ENCODE measurements around the gene C19orf44. TPM values are rescaled to one million over a fixed set of nuclear protein-coding genes. Genes with fewer than 3 reads are reported as not detected.

C19orf44 gene
- total RNA-seq, 1 donor from 2014 or later: 13.2 TPM

- no peak overlapping the region for H3K4me2 ChIP-seq
- H2AFZ ChIP-seq (replicated peaks): no peak overlapping the region
- no peak overlapping the region for H3K4me3 ChIP-seq
- peaks cover 2% of the 10 kb centered on the region for H3K36me3 Mint-ChIP-seq
- H3K27me3 ChIP-seq: no peaks in the 10 kb centered on the region
- no peaks in the 10 kb centered on the region for H3K9me3 ChIP-seq (ENCODE audit: low read depth)
- H3K4me1 Mint-ChIP-seq: peaks cover 45% of the 10 kb centered on the region
- H3K4me1 ChIP-seq: peaks cover 22% of the 10 kb centered on the region
- no peak for DNase-seq (ENCODE audit: low spot score)
- peaks cover 99% of the 10 kb centered on the region for H3K79me2 ChIP-seq (ENCODE audit: low read depth)
- H3F3A ChIP-seq (ENCODE audit: low read depth): peaks cover 8% of the 10 kb centered on the region
- no peaks in the 10 kb centered on the region for H3K36me3 ChIP-seq
- H4K20me1 ChIP-seq (ENCODE audit: low read depth): peaks cover 74% of the 10 kb centered on the region
- H3K9me3 Mint-ChIP-seq: no peaks in the 10 kb centered on the region
- TF ChIP-seq CTCF (IDR thresholded peaks at IDR 0.05): no peak
- no peak for TF ChIP-seq EZH2 (IDR thresholded peaks at IDR 0.05)
- TF ChIP-seq EZH2phosphoT487 (IDR thresholded peaks at IDR 0.05): no peak
- peak overlapping the region; percentile 46 for H3K27ac Mint-ChIP-seq
- no peaks in the 10 kb centered on the region for H3K27me3 Mint-ChIP-seq (ENCODE audit: insufficient read depth, low read depth)
- H3K9ac ChIP-seq: no peak overlapping the region
- no peak overlapping the region for H3K4me3 Mint-ChIP-seq
- H3K27ac ChIP-seq: no peak overlapping the region
Observed at GRCh38 chr19:16455489-16455888, 40.7 kb upstream of the C19orf44 start.

GRCh38 chr19:16456652-16457194 is 39.5 kb upstream of the C19orf44 start:
- Mint-ChIP-seq H3K9me3 (no peaks in the 10 kb centered on the region), H3K27ac (peak overlapping the region; percentile 82), H3K4me3 (no peak overlapping the region), H3K4me1 (peaks cover 49% of the 10 kb centered on the region), H3K27me3 (ENCODE audit: insufficient read depth, low read depth) (peaks cover 2% of the 10 kb centered on the region), H3K36me3 (no peaks in the 10 kb centered on the region)
- Histone ChIP-seq H3K27ac (no peak overlapping the region), H2AFZ (replicated peaks) (no peak overlapping the region), H3K9ac (no peak overlapping the region), H3K36me3 (no peaks in the 10 kb centered on the region), H3F3A (ENCODE audit: low read depth) (peaks cover 8% of the 10 kb centered on the region), H3K4me1 (peaks cover 22% of the 10 kb centered on the region), H3K79me2 (ENCODE audit: low read depth) (peaks cover 97% of the 10 kb centered on the region), H3K9me3 (ENCODE audit: low read depth) (no peaks in the 10 kb centered on the region), H3K27me3 (no peaks in the 10 kb centered on the region), H3K4me2 (no peak overlapping the region), H3K4me3 (no peak overlapping the region), H4K20me1 (ENCODE audit: low read depth) (peaks cover 84% of the 10 kb centered on the region)
- TF ChIP-seq EZH2 (IDR thresholded peaks at IDR 0.05) (no peak), CTCF (IDR thresholded peaks at IDR 0.05) (no peak), EZH2phosphoT487 (IDR thresholded peaks at IDR 0.05) (no peak)
- no peak for DNase-seq (ENCODE audit: low spot score)

GRCh38 chr19:16457195-16457953 is 38.8 kb upstream of the C19orf44 start:
- Histone ChIP-seq H3K4me1 (peaks cover 22% of the 10 kb centered on the region), H3K9me3 (ENCODE audit: low read depth) (no peaks in the 10 kb centered on the region), H3K27ac (no peak overlapping the region), H3K4me2 (no peak overlapping the region), H2AFZ (replicated peaks) (no peak overlapping the region), H3K4me3 (no peak overlapping the region), H3K36me3 (no peaks in the 10 kb centered on the region), H3K27me3 (no peaks in the 10 kb centered on the region), H3K79me2 (ENCODE audit: low read depth) (peaks cover 97% of the 10 kb centered on the region), H4K20me1 (ENCODE audit: low read depth) (peaks cover 91% of the 10 kb centered on the region), H3K9ac (no peak overlapping the region), H3F3A (ENCODE audit: low read depth) (peaks cover 8% of the 10 kb centered on the region)
- peaks cover 49% of the 10 kb centered on the region for H3K4me1 Mint-ChIP-seq
- H3K4me3 Mint-ChIP-seq: no peak overlapping the region
- peak; percentile 23 for DNase-seq (ENCODE audit: low spot score)
- no peaks in the 10 kb centered on the region for H3K36me3 Mint-ChIP-seq
- H3K9me3 Mint-ChIP-seq: no peaks in the 10 kb centered on the region
- H3K27ac Mint-ChIP-seq: peak overlapping the region; percentile 76
- TF ChIP-seq EZH2phosphoT487 (IDR thresholded peaks at IDR 0.05) (no peak), CTCF (IDR thresholded peaks at IDR 0.05) (no peak)
- H3K27me3 Mint-ChIP-seq (ENCODE audit: insufficient read depth, low read depth): peaks cover 2% of the 10 kb centered on the region
